GM19463 (cell line): Measurements from ENCODE around the gene CIDEB.
A peak's percentile ranks its signal among the peaks of the same experiment; 100 is the strongest.

Experiments
- ATAC-seq: cut with Tn5 transposase; IDR thresholded peaks from one replicate; pipeline ENCODE4 v1.9.1; 2021; ENCODE audit warnings: mild to moderate bottlenecking, moderate library complexity; ENCODE audit not compliant: unreplicated experiment

Gene CIDEB

DNA sequence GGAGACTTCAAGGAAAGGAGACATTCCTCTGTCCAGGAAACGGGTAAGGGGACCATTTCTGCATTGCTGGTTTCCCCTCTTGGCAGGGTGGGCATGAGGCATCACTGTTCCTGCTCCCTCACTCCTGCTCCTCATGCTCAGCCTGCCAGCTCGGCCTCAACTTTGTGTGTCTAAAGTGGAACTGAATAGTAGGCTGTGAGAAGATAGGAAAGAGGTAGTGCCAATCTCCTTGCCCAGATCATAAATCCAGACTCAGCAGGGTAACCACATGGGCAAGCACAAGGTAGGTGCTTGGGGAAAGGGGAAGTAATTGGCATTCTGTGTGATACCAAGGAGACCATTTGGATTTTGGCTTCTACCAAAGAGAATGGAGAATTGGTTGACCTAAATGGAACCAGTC lies 6.1 kb upstream of the CIDEB start:
- no peak for ATAC-seq

DNA sequence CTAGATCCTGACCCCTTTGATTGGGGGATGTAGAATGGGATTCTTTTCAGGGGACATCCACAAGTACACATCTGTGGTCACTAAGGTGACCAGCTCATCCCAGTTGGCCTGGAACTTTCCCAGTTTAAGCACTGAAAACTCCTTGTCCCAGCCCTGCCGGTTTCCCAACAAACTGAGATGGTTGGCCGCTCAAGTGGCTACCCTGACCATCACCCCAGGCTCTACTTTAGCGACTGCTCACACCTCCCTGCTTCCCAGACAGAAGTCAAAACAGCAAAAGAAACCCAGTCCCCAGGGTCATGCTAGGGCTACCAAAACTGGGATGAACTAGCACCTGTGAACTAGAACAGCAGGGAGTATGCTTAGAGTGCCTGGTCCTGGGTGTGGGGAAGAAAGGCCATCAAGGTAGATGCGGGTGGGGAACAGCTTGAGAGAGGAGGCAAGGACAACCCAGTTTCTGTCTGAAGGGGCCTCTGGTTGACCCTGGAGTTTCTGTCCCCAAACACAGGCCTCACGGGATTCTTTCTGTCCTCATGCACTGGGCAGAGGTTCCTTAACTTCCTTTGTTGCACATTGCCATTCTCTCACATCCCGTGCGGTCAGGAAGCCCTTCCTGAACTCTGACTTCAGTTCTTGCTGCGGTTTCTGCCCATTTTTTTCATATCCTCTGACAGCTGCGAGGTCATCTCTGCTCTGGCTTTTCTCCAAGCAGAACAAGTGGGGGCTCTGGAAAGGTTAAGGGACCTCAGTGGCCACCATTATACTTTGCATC lies 5.1 kb upstream of the CIDEB start:
- no peak for ATAC-seq

DNA sequence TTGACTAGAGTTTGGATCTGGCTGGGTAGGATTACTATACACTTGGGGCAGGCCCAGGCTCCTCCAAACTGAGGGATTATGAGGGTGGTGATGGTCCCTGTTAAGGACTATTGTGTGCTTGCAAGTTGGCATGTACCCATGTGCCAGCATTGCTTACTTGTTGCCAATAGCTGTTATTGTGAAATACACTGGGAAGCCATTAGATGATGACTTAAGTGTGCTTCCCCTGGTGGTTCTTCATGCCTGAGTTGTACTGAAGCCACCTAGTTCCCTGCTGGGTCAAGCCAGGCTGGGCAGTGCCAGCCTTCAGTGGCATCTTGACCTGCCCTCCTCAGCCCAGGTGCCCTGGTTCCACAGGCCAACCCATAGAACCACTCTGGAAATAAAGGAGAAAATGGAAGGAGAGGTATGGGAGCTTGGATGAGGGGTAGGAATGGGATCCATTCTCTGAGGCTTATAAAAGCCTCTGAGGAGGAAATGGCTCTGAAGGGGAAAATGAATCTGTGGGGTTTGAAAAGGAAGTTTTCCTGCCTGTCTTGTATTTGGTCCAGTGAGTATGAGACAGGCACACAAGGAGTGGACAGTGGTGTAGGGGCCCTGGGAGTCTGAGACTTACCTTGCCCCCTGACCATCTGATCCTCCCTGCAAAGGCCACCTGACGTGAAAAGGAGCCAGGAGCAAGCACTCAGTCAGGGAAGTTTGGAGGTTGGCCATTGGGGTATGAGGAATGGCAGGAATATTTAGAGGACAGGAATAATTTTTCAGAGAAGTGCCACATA lies 4.2 kb upstream of the CIDEB start:
- ATAC-seq = no peak

DNA sequence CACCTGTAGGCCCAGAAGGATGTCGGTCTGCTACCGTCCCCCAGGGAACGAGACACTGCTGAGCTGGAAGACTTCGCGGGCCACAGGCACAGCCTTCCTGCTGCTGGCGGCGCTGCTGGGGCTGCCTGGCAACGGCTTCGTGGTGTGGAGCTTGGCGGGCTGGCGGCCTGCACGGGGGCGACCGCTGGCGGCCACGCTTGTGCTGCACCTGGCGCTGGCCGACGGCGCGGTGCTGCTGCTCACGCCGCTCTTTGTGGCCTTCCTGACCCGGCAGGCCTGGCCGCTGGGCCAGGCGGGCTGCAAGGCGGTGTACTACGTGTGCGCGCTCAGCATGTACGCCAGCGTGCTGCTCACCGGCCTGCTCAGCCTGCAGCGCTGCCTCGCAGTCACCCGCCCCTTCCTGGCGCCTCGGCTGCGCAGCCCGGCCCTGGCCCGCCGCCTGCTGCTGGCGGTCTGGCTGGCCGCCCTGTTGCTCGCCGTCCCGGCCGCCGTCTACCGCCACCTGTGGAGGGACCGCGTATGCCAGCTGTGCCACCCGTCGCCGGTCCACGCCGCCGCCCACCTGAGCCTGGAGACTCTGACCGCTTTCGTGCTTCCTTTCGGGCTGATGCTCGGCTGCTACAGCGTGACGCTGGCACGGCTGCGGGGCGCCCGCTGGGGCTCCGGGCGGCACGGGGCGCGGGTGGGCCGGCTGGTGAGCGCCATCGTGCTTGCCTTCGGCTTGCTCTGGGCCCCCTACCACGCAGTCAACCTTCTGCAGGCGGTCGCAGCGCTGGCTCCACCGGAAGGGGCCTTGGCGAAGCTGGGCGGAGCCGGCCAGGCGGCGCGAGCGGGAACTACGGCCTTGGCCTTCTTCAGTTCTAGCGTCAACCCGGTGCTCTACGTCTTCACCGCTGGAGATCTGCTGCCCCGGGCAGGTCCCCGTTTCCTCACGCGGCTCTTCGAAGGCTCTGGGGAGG lies 3.1 kb upstream of the CIDEB start, which contains the start of gene LTB4R:
LTB4R (plus strand) TSS at position 857 of the 959 bp plus-strand sequence. CDS start 4,150 bp downstream, outside the sequence.
- peak; percentile 59 for ATAC-seq

DNA sequence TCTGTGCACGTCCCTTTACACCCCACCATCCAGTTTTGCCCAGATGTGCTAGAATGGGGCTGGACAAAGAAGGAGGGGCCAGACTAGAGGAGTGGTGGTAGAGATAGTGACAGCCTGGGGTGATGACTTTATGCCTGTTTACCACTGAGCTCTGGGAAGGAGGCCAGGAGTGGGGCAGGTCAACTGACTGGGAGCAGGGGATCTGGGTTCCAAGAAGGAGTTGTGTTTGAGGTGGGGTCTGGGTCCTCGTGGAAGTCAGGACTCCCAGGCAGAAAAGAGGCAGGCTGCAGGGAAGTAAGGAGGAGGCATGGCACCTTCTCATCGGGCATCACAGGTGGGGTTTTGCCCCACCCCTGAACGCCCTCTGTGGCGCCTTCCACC lies 2.5 kb upstream of the CIDEB start:
- ATAC-seq = no peak

DNA sequence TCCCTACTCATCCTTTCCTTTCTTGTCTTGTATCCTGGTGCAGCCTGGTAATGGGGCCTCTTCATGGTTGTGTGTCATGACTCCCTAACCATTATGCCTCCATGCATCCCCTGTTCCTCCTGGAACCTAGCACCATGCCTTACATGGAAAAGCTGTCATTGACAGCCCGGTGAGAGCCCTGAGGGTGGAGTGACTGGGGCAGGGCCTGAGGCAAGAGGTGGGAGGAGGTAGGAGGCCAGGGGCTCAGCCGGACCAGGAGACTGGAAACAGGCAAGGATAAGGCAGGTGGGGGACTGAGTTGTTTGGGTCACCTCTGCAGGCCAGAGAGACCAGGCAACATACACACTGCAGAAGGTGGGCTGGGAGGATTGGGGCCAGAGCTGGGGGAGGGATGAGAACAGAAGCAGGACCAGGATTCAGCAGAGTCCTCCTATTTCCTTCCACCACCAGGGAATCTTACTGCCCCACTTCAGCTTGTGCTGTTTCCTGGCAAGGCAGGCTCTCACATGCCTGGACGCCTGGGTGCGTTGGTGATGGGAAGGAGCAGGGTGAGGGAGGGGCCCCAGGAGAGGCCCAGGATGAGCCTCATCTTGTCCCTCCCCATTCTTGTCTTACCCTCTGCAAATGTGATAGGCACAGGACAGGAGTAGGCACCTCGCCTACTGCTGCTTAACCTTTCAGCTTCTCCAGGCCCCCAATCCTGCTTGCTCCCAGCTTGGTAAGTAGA lies 1.9 kb upstream of the CIDEB start, which contains the start of gene LTB4R2:
LTB4R2 (plus strand) TSS at position 603 of the 727 bp plus-strand sequence. CDS start 525 bp downstream, outside the sequence.
- ATAC-seq = no peak

DNA sequence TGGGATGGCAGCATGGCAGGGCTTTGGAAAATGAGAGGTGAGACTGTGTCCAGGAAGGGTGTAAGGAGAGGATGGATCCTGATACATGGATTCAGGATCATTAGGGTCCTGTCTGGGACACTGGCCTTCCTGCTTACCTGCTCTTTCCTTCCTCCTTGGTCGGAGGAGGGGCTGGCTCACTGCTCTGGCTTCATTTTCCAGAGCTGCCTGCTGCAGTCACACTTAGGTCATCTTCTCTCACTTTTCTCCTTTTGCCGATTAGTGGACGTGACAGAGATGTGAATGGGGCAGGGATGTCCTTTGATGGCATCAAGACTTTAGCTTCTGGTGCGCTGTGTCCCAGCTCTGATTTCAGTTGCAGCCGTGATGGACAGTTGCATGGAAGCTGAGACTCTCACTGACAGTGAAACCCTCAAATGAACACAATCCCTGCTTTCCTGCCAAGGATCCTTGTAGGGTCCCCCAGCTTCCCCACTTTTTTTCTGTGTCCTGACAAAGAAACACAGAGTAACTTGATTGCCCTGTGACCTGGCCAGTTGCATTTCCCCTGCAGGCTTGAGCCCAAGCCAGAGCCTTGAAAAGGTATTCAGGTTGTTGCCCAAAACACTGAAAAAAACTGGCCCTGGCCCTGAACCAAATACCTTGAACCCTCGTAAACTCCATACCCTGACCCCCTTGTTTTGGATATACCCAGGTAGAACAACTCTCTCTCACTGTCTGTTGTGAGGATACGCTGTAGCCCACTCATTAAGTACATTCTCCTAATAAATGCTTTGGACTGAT lies 756 bp upstream of the CIDEB start:
- no peak for ATAC-seq

DNA sequence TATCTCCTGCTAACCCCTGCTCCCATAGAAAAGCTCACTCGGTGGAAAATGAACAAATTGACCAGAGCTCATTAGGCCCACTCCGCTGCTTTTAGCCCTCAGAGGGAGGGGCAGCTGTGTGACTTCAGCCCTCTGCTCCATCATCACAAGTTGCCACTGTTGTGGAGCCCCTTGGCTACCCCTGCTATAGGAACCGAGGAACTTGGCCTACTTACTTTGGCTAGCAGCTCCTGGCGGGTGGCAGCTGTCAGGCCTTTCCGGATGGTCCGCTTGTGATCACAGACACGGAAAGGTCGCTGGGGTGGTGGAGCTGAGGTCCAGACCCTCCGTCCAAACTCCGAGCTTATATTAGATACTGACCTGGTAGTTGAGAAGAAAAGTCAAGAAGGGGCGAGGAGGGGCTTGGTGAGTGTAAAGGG lies 612 bp downstream of the CIDEB start:
- no peak for ATAC-seq

DNA sequence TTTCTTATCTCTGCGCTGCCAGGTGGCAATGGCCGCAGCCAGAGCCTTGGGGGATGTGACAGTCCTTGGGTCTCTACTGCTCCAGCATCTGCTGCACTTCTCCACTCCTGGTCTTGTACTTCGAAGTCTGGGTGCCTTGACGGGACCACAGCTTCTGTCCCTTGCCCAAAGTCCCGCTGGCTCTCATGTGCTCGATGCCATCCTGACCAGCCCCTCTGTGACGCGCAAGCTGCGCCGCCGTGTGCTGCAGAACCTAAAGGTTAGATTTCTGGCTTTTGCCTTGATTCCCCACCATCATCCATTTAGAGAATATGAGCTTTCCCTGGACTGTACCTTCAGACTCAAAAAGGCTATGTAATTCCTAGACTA lies 3.8 kb downstream of the CIDEB start:
- ATAC-seq = no peak

DNA sequence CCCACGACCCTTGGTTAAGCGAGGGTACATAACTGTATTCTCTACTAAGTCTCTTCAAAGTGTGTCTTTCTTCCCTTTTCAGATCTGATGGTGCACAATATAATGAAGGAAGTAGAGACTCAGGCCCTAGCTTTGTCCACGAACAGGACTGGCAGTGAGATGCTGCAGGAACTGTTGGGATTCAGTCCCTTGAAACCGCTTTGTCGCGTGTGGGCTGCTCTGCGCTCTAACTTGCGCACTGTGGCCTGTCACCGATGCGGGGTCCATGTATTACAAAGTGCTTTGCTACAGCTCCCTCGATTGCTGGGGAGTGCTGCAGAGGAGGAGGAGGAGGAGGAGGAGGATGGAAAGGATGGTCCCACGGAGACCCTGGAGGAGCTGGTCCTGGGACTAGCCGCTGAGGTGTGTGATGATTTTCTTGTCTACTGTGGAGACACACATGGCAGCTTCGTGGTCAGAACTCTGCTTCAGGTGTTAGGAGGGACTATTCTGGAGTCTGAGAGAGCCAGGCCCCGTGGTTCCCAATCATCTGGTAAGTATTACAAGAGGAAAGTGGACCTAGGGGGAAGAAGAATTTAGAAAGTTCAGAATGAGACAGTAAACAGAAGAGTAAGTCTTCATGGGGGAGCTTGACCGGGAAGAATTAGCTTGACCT lies 7.3 kb downstream of the CIDEB start:
- no peak for ATAC-seq

DNA sequence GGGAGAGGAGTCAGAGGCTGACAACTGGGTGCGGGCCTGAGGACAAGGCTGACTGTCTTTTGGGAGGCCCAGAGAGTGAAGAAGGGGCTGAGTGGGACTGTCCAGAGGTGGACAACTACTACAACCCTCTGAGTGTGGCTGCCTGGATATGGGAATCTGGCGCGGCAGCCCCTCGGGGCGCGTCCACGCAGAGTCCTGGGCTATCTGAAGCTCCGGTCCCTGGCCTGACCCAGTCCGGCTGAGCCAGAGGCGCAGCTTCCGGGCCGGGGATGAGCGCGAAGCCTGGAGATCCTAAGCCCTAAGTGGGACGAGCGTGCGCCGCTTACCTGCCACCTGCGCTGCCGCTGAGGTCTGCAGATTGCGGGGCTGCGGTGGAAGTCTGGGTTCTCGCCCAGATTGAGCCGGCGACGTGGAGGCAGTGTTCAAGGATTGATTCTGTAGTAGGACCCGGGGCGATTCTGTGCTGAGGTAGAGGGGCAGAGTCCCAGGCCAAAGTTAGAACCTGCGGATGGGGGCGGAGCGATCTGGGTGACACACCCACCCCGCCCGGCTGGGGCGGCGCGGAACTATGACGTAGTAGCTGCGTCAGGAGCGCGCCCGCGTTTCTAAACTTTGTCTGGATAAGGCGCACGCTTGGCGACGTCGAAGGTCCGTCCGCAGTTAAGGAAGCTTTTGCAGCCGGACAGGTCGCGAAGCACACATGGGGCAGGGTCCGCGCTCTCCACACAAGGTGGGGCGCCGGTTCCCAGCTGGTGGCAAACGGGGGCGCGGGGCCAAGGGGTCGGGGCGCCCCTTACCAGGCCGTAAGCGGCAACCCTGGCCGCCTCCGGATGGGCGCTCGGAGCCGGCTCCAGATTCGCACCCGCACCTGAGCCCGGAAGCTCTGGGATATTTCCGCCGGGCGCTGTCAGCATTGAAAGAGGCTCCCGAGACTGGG lies 8.3 kb downstream of the CIDEB start, which contains the start of the genes DHRS1 and NOP9:
DHRS1 (minus strand) TSS at position 526 of the 937 bp plus-strand sequence. CDS start 674 bp downstream, outside the sequence.
NOP9 (plus strand) TSS at position 596 of the 937 bp plus-strand sequence; CDS start at position 701, 105 bp downstream.
- peak; percentile 59 for ATAC-seq

DNA sequence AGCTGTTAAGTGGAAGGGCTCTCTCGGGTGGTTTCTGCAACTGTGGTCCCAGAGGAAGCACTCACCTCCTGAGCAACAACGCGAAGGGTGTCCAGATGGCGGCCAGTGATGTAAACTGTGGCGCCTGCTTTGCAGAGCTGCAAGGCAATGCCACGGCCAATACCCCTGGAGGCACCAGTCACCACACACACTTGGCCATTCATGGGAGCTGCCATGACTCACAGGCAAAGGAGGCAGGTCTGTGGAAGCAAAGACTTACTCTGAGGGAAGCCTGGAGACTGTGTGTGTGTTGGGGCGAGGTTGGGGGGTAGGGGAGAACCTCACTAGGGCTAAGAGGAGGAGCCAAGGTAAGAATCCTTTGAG lies 8.9 kb downstream of the CIDEB start:
- ATAC-seq = peak; percentile 1

DNA sequence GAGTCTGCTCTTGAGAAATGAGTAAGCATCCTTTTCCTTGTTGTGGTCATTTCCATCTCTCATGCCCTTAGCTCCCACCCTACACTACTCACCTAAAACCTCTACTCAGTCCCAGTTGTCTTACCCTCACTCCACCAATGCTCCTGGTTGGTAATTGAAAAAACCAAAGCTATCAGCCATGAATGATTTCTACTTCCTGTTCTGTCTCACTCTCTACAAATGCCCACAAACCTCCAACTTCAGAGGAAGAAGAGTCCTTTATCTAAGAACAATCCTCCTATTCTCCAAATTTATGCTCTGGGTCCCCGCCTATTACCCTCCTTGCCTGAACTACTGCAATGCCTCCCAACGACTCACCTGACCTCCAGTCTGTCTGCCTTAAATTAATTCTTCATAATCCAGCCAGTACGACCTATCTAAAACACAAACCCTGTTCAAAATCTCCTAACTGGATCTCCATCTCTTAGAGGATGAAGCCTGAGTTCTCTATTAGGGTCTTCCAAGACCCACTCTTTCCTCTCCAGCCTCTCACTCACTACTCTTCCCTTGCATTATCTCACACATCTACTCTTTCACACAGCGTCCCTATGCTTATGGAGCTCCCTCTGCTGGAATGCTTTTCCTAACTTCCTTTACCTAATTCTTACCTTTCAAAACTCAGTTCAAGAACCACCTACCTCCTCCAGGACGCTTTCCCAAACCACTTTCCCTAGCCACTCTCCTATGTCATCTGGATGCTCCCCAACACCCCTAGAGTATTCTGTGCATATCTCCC lies 10.4 kb downstream of the CIDEB start:
- ATAC-seq = no peak

DNA sequence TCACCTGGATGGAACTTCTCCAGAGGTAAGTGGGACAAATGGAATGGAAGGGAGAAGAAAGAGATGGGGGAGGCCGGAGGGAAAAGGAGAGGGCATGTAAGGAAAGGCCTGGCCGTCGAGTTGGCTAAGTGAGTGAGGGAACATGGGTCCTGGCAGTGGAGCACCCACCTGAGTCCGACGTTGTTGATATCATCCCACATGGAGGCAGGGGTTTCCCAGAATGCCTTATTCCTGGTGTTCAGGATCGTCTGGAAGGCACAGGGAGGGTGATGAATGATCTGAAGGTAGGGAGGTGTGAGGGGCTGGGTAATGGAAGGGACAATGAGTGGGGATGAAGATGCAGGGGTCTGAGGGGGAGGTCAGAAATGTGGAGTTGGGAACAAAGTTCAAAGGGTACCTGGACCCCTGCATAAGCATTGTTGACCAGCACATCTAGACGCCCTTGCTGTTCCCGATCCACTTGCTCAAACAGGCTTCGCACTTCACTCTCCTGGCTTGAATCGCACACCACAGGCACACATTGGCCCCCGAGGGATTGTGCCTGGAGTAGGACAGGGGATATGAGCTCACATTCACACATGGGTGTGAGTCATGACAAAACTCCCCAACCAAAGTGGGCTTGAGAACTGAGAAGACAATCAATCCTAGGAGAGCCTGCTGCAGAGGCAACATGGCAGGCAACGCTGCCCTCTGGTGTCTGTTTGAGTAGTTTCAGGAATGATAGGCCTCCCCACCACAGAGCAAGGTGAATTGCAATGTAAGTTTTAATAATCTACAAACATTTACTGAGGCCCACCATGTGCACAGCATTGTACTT lies 11.2 kb downstream of the CIDEB start:
- ATAC-seq = peak; percentile 54

DNA sequence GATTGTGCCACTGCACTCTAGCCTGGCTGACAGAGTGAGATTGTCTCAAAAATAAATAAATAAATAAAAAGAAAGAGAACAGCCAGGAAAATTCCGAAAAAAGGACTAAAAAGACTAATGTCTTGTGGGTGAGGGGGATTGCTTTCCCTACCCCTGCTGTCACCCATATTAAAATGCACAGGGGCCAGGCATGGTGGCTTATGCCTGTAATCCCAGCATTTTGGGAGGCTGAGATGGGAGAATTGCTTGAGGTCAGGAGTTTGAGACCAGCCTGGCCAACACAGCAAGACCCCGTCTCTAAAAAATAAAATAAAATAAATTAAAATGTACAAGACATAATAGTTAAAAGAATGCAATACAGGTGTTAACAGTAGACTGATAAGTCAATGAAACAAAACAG lies 14.3 kb downstream of the CIDEB start:
- ATAC-seq = no peak
